ENCODE measurements around the gene BPHL. TPM values are rescaled to one million over a fixed set of nuclear protein-coding genes. Genes with fewer than 3 reads are reported as not detected.

BPHL gene
- total RNA-seq, 1 donor from 2014 or later: 9.5 TPM

GRCh38 chr6:3201388-3201787 lies 82.9 kb downstream of the BPHL start:
- no peak for TF ChIP-seq CTCF (IDR thresholded peaks at IDR 0.05; ENCODE audit: insufficient read depth, low read length, severe bottlenecking)
- FAIRE-seq (no peak), DNase-seq (ENCODE audit: low read depth) (no peak)
- Histone ChIP-seq H3K36me3 (ENCODE audit: control insufficient read depth, insufficient read depth, low read length) (no peaks in the 10 kb centered on the region), H3K27me3 (ENCODE audit: control insufficient read depth, insufficient read depth, low read length) (no peaks in the 10 kb centered on the region), H3K4me3 (ENCODE audit: low read depth, low read length) (no peak overlapping the region)

Other genes with a start within 250 kb of the BPHL start
- gene SERPINB9, start 215.4 kb upstream of the BPHL start, total RNA-seq: 0.79 and 2.3 TPM in 2 replicates
- 34.3 and 48.7 TPM in 2 replicates for gene SERPINB6, start 147.1 kb upstream of the BPHL start, total RNA-seq
- 20.5 and 39.4 TPM in 2 replicates for gene NQO2, start 118.8 kb upstream of the BPHL start, total RNA-seq
- 12.6 and 17.4 TPM in 2 replicates for gene RIPK1, start 50.2 kb upstream of the BPHL start, total RNA-seq
- gene TUBB2A, start 38.8 kb downstream of the BPHL start, total RNA-seq: 25.3 and 106 TPM in 2 replicates
- under 0.01 and 2.2 TPM in 2 replicates for gene TUBB2B, start 108.9 kb downstream of the BPHL start, total RNA-seq
- gene PSMG4, start 140.2 kb downstream of the BPHL start, total RNA-seq: 15.5 and 34.2 TPM in 2 replicates